ENCODE data around the gene RRM2.
"Not testable (repeated sequence)": the region's sequence is repeated elsewhere in the genome, so short reads cannot be mapped to it uniquely, and the experiment has no call there.

The RRM2 gene

DNA sequence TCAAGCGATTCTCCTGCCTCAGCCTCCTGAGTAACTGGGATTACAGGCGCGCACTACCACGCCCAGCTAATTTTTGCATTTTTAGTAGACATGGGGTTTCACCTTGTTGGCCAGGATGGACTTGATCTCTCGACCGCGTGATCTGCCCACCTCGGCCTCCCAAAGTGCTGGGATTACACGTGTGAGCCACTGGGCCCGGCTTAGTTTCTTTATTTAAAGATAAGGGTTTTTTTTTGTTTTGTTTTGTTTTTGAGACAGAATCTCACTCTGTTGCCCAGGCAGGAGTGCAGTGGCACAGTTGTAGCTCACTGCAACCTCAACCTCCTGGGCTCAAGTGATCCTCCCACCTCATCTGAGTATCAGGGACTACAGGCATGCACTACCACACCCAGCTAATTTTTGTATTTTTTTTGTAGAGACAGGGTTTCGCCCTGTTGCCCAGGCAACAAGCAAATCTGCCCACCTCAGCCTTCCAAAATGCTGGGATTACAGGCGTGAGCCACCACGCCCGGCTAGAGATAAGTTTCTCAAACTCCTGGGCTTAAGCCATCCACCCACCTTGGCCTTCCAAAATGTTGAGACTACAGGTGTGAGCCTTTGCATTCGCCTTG lies 24.6 kb downstream of the RRM2 start:
- ATAC-seq, H3K27ac Mint-ChIP-seq, H3K4me3 Mint-ChIP-seq, DNase-seq, H3K9me3 Mint-ChIP-seq, H3K4me1 Mint-ChIP-seq, H3K27me3 Mint-ChIP-seq: not testable (repeated sequence)
- peaks cover 35% of the 10 kb centered on the region for H3K36me3 Mint-ChIP-seq (ENCODE audit: low read depth)

DNA sequence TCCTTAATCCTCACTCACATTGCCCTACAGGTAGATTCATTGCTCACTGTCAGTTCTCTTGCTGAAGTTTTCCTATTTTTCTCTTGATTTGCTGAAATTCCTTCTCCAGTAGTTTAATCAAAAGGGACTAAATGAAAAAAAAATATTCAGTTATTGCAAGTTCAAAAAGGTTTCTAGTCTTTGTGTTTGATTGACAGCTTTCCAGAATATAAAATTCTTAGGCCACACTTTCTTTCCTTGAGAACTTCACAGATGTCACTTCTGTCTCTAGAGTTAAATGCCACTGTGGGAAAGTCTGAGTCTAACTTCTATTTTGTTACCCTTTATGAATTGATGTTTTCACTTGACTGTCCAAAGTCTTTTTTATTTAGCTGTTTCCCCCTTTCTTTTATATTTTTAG lies 25.7 kb downstream of the RRM2 start:
- no peak for ATAC-seq
- H3K27me3 Mint-ChIP-seq, result no peaks in the 10 kb centered on the region
- H3K4me1 Mint-ChIP-seq, result peaks cover 7% of the 10 kb centered on the region
- H3K9me3 Mint-ChIP-seq, result no peaks in the 10 kb centered on the region
- H3K4me3 Mint-ChIP-seq, result no peak overlapping the region
- DNase-seq, result no peak
- no peak overlapping the region for H3K27ac Mint-ChIP-seq
- H3K36me3 Mint-ChIP-seq (ENCODE audit: low read depth), result peaks cover 30% of the 10 kb centered on the region

DNA sequence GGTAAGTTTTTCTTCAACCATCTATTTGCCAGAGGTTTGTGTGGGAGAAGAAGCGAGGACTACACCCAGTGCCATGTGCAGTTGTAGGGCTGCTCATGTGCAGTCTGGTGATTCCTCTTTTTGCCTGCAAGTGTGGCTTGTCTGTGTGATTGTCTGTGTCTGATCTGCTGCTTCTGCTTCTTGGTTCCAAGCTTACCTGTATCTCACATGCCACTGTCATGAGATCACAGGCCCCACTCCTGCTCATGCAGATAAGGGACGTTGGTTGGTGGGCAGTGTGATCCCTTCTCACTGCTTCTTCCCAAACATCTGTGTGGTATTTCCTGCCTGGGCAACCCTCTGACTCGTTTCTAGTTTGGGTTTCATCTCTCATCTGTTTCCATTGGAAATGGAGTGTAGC lies 27.1 kb downstream of the RRM2 start:
- ATAC-seq, result no peak
- DNase-seq, result no peak
- Mint-ChIP-seq H3K36me3 (ENCODE audit: low read depth) (peaks cover 29% of the 10 kb centered on the region), H3K9me3 (no peaks in the 10 kb centered on the region), H3K27ac (no peak overlapping the region), H3K27me3 (no peaks in the 10 kb centered on the region), H3K4me1 (peaks cover 7% of the 10 kb centered on the region), H3K4me3 (no peak overlapping the region)

DNA sequence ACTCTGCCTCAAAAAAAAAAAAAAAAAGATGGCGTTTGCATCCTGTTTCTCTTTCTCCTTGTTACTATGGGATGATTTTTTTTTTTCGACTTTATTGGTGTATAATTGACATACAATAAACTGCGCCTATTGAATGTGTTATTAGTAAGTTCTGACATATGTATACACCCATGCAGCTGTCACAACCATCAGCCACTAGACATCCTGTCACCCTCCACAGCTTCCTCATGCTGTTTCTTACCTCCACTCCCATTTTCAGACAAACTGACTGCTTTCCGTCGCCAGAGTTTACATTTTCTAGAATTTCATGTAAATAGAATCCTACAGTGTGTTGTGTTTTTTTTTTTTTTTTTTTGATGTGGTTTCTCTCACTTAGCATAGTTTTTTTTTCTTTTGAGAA lies 27.9 kb downstream of the RRM2 start:
- Mint-ChIP-seq H3K36me3 (ENCODE audit: low read depth) (peaks cover 29% of the 10 kb centered on the region), H3K4me1 (peaks cover 7% of the 10 kb centered on the region), H3K27ac (no peak overlapping the region), H3K9me3 (no peaks in the 10 kb centered on the region), H3K27me3 (no peaks in the 10 kb centered on the region), H3K4me3 (no peak overlapping the region)
- no peak for DNase-seq
- no peak for ATAC-seq

DNA sequence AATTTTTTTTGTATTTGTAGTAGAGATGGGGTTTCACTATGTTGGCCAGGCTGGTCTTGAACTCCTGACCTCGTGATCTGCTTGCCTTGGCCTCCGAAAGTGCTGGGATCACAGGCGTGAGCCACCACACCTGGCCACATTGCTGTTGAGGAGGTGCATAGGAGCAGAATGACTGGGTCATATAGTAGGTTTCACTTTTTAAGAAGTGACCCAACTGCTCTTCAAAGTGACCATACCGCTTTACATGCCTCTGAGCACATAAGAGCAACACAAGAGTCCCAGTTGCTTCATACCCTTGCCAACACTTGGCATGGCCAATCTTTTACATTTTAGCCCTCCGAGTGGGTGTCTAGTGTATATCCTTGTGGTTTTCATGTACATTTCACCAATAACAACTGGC lies 28.9 kb downstream of the RRM2 start:
- Mint-ChIP-seq H3K4me3 (no peak overlapping the region), H3K27ac (no peak overlapping the region), H3K9me3 (no peaks in the 10 kb centered on the region), H3K36me3 (ENCODE audit: low read depth) (peaks cover 36% of the 10 kb centered on the region), H3K4me1 (peaks cover 7% of the 10 kb centered on the region), H3K27me3 (no peaks in the 10 kb centered on the region)
- DNase-seq, result no peak
- ATAC-seq, result no peak

DNA sequence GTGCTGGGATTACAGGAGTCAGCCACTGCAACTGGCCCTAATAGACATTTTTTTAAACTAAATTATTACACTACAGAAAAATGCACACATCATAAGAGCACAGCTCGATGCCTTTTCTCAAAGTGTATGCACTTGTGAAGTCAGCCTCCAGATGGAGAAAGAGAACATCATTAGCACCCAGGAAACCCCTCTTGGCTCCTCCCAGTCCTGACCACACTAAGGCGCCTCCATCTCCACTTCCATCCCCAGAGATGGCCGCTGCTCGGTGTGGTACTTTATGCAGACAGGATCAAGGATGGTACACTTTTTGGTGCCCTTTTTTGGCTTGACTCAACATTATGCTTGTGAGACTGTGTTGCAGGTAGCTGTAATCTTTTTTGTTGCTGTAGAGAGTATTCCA lies 34.8 kb downstream of the RRM2 start:
- DNase-seq (no peak), ATAC-seq (no peak)
- Mint-ChIP-seq H3K4me3 (no peak overlapping the region), H3K27ac (no peak overlapping the region), H3K4me1 (peaks cover 1% of the 10 kb centered on the region), H3K36me3 (ENCODE audit: low read depth) (peaks cover 20% of the 10 kb centered on the region), H3K9me3 (no peaks in the 10 kb centered on the region), H3K27me3 (no peaks in the 10 kb centered on the region)

DNA sequence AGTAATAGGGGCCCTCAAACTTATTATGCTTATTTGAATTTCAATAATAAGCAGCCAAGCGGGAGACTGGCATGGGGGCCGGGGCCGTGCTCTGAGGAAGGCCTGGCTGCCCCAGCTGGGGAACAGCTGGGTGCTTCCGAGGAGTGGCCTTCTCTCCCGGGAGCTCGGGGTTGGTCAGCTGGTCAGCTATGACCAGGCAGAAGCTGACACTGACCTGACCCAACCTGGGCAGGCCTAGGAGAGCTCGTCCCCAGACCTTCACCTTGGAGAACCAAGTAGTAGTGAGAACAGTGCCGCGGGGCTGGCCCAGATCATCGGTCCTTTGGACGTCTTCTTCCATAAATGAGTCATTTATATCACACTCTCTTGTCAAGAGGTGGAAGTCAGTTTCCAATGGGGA lies 36.1 kb downstream of the RRM2 start:
- H3K27ac Mint-ChIP-seq, result no peak overlapping the region
- no peaks in the 10 kb centered on the region for H3K27me3 Mint-ChIP-seq
- ATAC-seq, result no peak
- H3K36me3 Mint-ChIP-seq (ENCODE audit: low read depth), result peaks cover 15% of the 10 kb centered on the region
- peaks cover 1% of the 10 kb centered on the region for H3K4me1 Mint-ChIP-seq
- no peaks in the 10 kb centered on the region for H3K9me3 Mint-ChIP-seq
- no peak overlapping the region for H3K4me3 Mint-ChIP-seq
- DNase-seq, result no peak

DNA sequence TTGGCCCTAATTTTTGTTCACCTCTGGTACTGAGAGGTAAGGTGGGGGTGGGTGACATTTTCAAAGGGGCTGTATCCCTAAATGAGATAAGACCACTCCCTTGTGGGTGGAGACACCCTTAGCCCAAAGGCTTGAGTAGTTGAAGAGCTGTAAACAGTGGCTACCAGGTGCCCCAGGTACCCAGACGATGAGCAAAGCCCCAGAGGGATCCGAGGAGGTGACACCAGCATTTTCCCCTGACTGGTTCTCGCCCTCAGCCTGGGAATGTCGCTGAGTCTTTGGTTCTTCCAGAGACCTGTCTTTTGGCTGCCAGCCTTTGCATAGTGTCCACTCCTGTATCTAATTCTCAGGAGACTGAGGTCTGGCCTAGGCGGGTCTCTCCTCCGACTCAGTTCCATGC lies 36.5 kb downstream of the RRM2 start:
- Mint-ChIP-seq H3K27me3 (no peaks in the 10 kb centered on the region), H3K4me3 (no peak overlapping the region), H3K36me3 (ENCODE audit: low read depth) (peaks cover 12% of the 10 kb centered on the region), H3K9me3 (no peaks in the 10 kb centered on the region), H3K27ac (no peak overlapping the region), H3K4me1 (peaks cover 1% of the 10 kb centered on the region)
- ATAC-seq (no peak), DNase-seq (no peak)

DNA sequence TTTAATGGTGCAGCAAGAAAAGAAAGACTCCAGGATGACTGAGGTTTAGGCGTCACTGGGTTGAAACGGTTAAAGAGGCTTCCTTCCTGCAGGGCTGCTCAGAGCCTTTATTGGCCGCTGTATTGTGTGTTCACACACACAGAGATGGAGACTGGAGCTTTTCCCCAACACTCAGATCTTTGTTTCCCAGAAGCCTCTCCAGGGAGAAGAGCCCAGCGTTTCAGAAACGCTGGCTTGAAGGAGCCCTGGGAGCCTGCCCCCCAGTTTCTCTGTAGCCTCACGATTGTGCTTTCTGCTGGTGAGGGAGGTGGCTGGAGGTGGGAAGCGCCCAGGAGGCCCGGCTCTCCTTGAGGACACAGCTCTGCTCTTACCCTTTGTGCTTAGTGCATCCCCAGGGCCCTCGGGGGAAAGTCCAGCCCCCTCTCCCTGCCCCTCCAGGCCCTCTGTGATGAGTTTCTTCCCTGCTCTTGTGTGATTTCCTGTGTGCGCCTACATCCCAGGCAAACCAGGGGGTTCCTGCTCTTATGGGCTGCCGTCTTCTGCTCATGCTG lies 37.1 kb downstream of the RRM2 start:
- DNase-seq, result no peak
- peaks cover 5% of the 10 kb centered on the region for H3K4me1 Mint-ChIP-seq
- H3K36me3 Mint-ChIP-seq (ENCODE audit: low read depth), result peaks cover 12% of the 10 kb centered on the region
- no peak overlapping the region for H3K27ac Mint-ChIP-seq
- H3K9me3 Mint-ChIP-seq, result no peaks in the 10 kb centered on the region
- no peak overlapping the region for H3K4me3 Mint-ChIP-seq
- no peaks in the 10 kb centered on the region for H3K27me3 Mint-ChIP-seq
- ATAC-seq, result no peak

DNA sequence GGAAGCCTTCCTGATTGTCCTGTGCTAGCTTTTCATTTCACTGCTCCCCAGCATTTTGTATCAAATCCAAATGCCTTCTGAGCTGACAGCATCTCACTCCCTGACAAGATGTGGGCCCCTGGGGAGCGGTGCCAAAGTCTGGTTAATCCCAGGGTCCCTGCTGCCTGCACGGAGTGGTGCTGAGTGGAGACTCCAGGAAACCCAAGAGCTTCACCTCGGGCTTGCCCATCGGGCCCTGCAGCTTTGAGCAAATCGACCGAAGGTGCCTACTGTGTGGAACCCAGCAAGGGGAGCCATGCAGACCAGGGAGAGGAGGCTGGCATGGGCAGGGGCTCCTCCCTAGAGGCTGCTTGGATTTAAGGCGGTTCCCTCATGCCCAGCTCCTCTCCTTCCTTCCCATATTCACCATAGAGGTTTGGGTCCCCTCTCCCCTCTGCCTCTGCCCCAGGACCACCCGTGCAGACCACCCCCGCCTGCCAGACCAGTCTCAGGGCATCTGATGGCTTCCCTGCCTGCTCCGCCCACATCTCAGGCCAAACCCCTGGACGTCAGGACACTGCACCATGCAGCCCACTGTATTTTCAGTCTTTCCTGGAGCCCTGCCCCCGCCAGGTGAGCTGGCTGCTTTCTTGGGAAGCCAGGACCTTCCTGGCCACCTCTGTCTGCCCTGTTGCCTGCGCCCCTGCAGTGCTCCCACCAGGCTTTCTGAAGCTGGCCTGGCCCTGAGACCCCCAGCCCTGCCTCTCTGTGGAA lies 37.8 kb downstream of the RRM2 start:
- Mint-ChIP-seq H3K27ac (no peak overlapping the region), H3K9me3 (no peaks in the 10 kb centered on the region), H3K27me3 (no peaks in the 10 kb centered on the region), H3K4me3 (no peak overlapping the region), H3K36me3 (ENCODE audit: low read depth) (peaks cover 12% of the 10 kb centered on the region), H3K4me1 (peaks cover 5% of the 10 kb centered on the region)
- DNase-seq (no peak), ATAC-seq (no peak)

DNA sequence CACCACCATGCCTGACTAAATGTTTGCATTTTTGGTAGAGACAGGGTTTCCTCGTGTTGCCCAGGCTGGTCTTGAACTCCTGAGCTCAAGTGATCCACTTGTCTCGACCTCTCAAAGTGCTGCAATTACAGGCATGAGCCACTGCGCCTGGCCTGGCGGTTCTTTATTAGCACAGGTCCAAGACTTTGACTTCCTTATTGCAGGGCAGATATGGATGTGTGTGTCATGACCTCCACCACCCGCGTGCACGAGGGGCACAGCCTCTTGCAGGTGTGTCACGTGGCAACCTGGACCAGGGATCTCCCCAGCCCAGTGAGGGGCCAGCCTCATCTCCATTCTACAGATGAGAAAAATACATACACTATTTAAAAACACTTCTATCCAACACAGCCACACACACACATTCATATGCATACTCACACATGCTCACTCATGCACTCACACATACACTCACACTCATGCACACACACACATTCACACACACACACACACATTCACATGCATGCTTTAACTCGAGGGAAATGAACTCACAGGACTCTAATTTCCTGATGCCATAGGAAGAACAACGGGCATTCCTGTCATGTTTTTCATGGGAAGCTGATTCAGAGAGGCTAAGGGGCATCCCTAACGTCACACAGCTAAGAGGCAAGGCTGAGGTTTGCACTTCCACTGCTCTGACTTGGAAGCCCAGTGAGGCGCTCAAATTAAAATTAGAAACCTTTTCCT lies 38.8 kb downstream of the RRM2 start:
- Mint-ChIP-seq H3K36me3 (ENCODE audit: low read depth) (peaks cover 5% of the 10 kb centered on the region), H3K4me1 (peaks cover 5% of the 10 kb centered on the region), H3K27ac (no peak overlapping the region), H3K27me3 (no peaks in the 10 kb centered on the region), H3K9me3 (no peaks in the 10 kb centered on the region), H3K4me3 (no peak overlapping the region)
- DNase-seq (no peak), ATAC-seq (no peak)

DNA sequence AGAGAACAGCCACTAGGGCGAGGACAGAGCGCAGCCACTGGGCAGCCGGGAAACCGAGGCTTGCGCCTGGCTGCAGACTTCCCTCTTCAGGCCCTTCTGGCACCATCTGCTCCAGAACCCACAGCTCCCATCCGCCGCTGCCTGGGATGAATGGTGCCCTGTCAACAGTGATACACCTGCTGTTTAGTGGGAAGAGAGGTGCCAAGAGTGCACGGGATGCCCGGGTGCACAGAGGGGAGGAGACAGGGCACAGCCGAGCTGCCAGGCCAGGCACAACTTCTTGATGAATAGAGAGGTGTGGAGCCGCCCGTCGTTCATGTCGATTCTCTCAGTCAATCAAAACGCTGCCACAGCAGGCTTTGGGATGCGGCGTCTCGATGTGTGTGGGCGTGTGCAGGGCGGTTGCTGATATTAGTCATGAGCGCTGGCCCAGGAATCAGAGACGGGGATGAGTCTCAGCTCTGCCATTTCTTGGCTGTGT lies 39.5 kb downstream of the RRM2 start:
- DNase-seq, result no peak
- H3K36me3 Mint-ChIP-seq (ENCODE audit: low read depth), result peaks cover 5% of the 10 kb centered on the region
- no peak overlapping the region for H3K27ac Mint-ChIP-seq
- H3K4me1 Mint-ChIP-seq, result peaks cover 5% of the 10 kb centered on the region
- H3K27me3 Mint-ChIP-seq, result no peaks in the 10 kb centered on the region
- ATAC-seq, result no peak
- no peak overlapping the region for H3K4me3 Mint-ChIP-seq
- no peaks in the 10 kb centered on the region for H3K9me3 Mint-ChIP-seq

DNA sequence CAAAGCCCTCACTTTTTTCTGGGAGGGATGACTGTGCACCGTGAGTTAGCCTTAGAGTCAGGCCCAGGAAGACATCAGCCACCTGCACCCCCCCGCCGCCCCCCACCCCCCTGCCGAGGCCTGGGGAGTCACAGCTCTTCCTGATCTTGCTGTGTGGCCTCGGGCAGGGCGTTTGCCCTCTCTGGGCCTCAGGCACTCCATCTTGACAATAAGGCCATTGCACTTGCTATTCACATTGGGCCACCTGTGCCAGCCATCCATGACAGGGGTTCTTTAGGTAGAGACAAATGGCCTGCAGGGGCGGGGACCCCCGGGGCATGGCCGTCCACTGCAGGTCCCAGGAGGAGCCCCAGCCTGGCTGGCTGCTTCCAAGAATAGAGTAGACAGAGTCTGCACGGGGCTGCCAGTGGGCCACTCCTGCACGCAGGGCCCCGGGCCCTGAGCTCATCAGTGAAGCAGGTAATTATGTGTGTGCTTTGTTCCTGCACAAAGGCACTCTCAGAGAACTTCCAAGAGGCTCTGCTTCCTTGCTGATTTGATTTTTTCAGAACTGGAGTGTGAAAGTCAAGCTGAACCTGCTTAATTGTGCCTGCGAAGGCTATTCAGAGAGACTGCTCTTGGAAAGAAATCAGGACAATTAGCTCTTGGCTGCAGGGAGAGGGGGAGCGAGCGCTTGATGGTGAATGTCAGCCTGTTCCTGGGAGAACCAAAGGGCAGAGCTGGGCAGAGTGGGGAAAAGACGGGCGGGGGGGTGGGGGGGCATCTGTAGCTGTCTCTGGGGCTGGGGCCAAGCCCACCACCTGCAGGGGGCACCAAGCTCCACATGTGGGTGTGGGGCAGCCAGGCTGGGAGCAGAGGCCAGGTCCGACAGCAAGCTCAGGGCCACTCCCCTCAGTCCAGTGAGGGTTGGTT lies 40.3 kb downstream of the RRM2 start:
- Mint-ChIP-seq H3K4me1 (peaks cover 5% of the 10 kb centered on the region), H3K27me3 (no peaks in the 10 kb centered on the region), H3K9me3 (no peaks in the 10 kb centered on the region), H3K27ac (no peak overlapping the region), H3K36me3 (ENCODE audit: low read depth) (peaks cover 5% of the 10 kb centered on the region), H3K4me3 (no peak overlapping the region)
- no peak for DNase-seq
- ATAC-seq, result no peak

Data from activated naive CD8-positive, alpha-beta T cell treated with anti-CD3 and anti-CD28 coated beads, Interleukin-2, amount 50 U/mL, for 24 hours (primary cell).